Astrocyte of the cerebellum (primary cell): ENCODE measurements around the gene STAT1.

Experiments
- DNase-seq: peaks from one replicate; pipeline ENCODE4 v3.0.0-alpha.2; 2011; ENCODE audit warnings: low read depth
- H3K4me3 ChIP-seq: 2 replicates; pipeline ENCODE4 v1.5.1; 2011; ENCODE audit warnings: mild to moderate bottlenecking, low read depth, low read length, moderate library complexity
- in situ Hi-C: cut with HindIII; loops from 2 replicates; pipeline ENCODE4 v1.10.0; 2017; ENCODE audit warnings: low sequenced_read_pairs
- TF ChIP-seq, protein P1 (sequence below): IDR thresholded peaks from 2 replicates; pipeline ENCODE4 v1.5.1; 2012; ENCODE audit warnings: low read length, low read depth, moderate library complexity, mild to moderate bottlenecking; ENCODE audit errors: missing control alignments

STAT1 gene

DNA sequence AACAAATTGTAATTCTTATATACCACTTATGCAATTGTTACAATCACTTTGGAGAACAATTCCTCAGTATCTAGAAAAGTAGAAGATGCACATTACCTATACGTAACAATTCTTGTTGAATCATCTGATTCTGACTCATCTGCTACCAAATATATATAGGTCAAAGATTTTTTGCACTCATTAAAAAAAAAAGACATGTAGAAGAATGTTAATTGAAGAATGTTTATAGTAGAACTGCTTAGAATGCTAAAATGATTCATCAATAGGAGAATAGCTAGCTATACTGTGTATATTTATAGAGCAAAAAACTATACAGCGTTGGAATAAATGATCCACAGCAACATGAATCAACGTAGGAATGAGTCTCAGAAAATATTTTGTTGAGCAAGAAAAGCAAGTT is 29.5 kb upstream of the STAT1 start:
- in situ Hi-C loops, result loop anchor here (25.0 kb wide), 2 partner anchors 256 to 469 kb away; no protein-coding TSS in a partner anchor
- TF ChIP-seq, protein P1, sequence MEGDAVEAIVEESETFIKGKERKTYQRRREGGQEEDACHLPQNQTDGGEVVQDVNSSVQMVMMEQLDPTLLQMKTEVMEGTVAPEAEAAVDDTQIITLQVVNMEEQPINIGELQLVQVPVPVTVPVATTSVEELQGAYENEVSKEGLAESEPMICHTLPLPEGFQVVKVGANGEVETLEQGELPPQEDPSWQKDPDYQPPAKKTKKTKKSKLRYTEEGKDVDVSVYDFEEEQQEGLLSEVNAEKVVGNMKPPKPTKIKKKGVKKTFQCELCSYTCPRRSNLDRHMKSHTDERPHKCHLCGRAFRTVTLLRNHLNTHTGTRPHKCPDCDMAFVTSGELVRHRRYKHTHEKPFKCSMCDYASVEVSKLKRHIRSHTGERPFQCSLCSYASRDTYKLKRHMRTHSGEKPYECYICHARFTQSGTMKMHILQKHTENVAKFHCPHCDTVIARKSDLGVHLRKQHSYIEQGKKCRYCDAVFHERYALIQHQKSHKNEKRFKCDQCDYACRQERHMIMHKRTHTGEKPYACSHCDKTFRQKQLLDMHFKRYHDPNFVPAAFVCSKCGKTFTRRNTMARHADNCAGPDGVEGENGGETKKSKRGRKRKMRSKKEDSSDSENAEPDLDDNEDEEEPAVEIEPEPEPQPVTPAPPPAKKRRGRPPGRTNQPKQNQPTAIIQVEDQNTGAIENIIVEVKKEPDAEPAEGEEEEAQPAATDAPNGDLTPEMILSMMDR, result no peak
- no peak for DNase-seq
- no peak overlapping the region for H3K4me3 ChIP-seq

DNA sequence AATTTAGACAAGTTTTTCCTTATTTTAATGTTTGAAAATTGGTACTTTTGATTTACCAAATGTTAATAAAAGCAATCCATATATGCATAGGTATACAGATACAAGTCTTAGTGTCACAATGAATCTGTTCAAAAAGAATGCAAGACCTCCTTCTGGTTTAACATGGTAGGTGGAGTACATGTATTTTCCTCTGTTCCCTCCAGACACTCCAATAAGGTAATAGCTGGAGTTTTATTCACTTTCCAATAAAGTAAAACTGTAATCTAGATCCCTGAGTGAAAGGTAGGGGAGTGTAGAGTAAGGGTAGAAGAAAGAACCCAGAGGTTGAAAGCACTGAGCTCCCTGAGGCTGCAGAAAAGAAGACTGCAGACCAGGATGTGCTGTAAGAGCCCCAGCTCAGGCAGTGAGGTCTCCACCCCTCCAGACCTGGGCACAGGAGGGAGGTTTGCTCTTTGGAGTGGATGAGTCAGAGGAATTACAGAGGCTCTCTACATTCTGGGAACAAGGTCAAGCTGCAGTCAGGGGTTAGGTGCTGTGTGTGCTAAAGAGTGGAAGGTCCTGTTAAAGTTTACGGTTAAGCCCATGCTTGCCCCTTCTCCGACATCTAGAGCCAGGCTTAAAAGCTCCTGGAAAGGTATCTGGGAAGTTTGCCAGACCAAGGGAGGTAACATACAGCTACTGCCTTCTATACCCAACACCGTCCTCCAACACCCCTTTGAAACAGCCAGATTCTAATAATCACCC is 27.6 kb upstream of the STAT1 start:
- in situ Hi-C loops, result loop anchor here (25.0 kb wide), 2 partner anchors 254 to 471 kb away; no protein-coding TSS in a partner anchor
- DNase-seq, result no peak
- TF ChIP-seq, protein P1, result no peak
- no peak overlapping the region for H3K4me3 ChIP-seq

- in situ Hi-C loops, result loop anchor here (25.0 kb wide), 2 partner anchors 252 to 473 kb away; no protein-coding TSS in a partner anchor
- TF ChIP-seq, protein P1, result no peak
- no peak for DNase-seq
- no peak overlapping the region for H3K4me3 ChIP-seq
Measured at GRCh38 chr2:191039616-191040015, 25.6 kb upstream of the STAT1 start.

DNA sequence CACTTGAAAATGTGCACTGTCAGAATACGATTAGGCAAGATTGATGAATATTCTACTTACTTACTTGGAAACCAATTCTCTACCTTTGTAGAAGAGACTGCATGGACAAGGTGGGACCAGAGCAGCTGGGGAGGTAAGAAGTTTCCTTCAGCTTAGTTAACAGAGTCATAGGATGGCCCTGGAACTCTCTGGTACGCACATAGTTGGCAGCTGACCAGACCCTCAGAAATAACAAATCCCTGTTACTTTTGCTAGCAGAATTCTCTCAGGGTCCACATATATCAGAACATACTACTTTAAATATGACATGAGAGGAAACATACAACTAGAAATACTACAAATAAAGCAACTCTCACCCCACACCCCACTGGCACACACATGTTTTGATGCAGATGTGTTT is 24.8 kb upstream of the STAT1 start:
- H3K4me3 ChIP-seq, result no peak overlapping the region
- in situ Hi-C loops, result loop anchor here (25.0 kb wide), 2 partner anchors 251 to 474 kb away; no protein-coding TSS in a partner anchor
- TF ChIP-seq, protein P1, result no peak
- DNase-seq, result no peak

- TF ChIP-seq, protein P1, result no peak
- no peak for DNase-seq
- no peak overlapping the region for H3K4me3 ChIP-seq
- in situ Hi-C loops, result loop anchor here (25.0 kb wide), 2 partner anchors 251 to 474 kb away; no protein-coding TSS in a partner anchor
Measured at GRCh38 chr2:191038241-191038725, 24.3 kb upstream of the STAT1 start.

DNA sequence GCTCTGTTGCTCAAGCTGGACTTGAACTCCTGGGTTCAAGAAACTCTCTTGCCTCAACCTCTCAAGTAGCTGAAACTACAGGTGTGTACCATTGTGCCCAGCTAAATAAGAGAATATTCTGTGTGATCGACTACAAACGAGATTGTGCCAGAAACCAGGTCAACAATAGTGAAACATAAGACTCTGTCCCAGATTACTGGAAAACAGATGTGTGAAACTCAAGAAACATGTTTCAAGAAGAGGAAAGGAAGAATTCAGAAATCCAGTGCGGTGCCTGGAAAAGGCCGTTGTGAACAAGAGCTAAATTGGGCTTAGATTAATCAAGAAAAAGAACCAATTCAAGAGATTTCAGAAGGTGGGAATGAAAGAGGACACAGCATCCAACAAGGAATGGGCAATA is 23.4 kb upstream of the STAT1 start:
- TF ChIP-seq, protein P1, result no peak
- in situ Hi-C loops, result loop anchor here (25.0 kb wide), 2 partner anchors 250 to 475 kb away; no protein-coding TSS in a partner anchor
- no peak for DNase-seq
- H3K4me3 ChIP-seq, result no peak overlapping the region
